HG03280 (cell line): ENCODE measurements around the gene CDT1.
"Not testable (repeated sequence)": the region's sequence is repeated elsewhere in the genome, so short reads cannot be mapped to it uniquely, and the experiment has no call there.

Experiments used
- ATAC-seq: cut with Tn5 transposase; IDR thresholded peaks from one replicate; pipeline ENCODE4 v1.9.1; 2021; ENCODE audit warnings: mild to moderate bottlenecking, moderate library complexity; ENCODE audit not compliant: unreplicated experiment

The CDT1 gene

GRCh38 chr16:88768071-88768783 lies 35.4 kb upstream of the CDT1 start:
- ATAC-seq = no peak

DNA sequence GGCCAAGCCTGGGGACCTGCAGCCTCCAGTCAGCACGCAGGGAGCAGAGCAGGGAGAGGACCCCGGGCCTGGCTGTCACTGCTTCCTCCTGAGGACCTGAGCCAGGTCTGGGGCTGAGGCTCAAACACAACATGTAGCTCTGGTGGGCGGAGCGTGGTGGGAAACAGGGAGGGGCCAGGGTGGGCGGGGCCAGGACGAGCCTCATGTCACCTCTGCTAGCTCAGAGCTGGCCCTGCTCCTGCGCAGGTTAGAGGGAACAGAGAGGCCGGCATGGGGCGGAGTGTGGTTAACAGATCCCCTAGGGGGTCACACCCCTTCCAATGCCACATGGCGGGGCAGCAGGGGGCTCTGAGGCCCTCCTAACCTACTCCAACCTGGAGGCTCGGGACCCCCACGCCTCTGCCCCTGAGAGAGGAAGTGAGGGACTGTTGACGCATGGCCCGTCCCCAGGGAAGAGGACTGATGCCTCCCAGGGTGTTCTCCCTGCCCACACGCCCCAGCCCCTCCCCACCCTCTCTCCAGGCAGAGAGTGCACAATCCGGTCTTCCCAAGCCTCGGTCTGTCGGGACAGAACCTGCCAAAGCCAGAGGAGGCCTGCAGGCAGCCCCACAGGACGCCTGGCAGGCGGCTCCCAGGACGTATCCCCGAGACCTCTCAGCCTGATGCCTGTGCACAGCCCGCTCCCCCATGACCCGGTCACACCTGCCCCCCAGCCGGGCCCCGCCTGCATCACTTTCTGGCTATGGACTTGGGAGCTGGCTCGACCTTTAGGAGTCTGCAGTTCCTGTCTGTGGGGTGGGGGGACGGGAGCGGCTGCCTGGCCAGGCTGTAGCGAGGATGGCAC lies 33.8 kb upstream of the CDT1 start:
- no peak for ATAC-seq

DNA sequence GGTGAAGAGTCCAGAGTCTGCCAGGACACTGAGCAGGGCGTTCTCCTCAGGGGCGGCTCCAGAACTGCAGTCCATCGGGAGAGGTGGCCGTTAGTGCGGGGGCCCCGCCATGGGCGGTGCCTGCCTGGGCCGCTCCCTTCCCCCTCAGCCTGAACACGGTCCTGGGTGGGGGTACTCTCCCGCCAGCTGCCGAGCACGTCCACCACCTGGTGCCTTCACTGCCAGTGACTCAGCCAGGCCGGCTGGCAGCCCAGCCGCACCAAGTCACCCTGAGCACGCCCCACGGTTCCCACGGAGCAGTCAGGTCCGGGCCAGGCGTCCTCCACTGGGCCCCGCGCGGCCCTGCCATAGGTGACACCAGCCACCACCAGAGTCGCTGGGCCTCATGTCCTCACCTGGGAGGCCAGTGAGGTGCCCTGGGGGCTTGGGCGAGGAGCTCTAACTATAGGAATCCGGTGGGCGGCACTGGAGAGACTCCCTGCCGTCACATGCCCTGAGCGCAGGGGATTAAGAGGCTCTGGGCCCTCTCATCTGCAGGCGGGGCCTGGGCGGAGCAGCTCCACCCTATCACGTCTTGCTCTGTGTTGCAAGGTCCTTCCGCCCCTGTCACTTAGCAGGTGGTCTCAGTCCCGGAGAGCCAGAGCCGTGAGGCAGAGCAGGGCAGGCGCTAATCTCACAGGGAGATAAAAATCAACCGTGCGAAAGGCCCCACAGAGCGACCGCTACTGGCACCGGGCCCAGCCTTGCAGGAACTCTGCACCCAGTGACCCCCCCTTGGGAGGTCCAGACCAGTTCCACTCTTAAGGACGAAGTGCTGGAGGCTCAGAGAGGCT lies 32.9 kb upstream of the CDT1 start:
- no peak for ATAC-seq

GRCh38 chr16:88771294-88771772 lies 32.3 kb upstream of the CDT1 start:
- no peak for ATAC-seq

GRCh38 chr16:88771781-88772180 lies 31.8 kb upstream of the CDT1 start:
- not testable (repeated sequence) for ATAC-seq

DNA sequence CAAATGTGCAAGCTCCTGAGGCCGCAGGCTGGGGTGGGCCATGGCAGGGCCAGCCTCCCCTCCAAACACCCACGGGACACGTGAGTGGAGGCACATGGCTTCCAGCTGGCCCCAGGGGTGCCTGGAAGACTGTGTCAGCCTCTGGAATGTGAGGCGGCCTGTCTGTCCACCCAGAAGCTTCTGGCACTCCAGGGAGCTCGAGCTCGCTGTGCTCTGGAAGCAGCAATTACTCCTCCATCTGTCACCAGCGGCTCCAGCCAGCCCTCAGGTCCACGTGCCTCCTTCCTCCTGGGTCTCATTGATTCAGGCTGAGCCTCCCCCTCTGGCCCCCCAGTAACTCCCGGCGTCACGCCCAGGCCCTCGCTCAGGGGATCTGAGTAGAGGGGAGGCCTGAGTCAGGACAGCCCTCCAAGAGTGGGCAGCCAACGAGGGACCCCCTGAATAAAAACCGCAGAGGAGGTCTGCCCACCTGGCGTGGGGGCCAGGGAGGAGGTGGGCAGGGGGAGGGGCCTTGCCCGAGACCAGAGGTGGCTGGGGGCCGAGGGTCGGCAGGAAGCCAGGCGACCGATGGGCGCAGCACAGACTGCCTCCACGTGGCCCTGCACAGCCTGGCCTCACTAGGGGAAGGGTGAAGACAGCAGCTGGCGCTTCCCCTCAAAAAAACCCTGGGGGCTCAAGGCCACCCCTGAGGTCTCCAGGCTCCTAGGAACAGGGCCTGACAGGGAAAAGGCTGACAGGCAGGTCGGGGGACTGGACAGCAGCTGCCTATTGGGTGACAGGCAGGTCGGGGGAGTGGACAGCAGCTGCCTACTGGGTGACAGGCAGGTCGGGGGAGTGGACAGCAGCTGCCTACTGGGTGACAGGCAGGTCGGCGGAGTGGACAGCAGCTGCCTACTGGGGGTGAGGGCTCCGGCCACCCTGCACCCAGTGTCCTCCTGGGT lies 30.4 kb upstream of the CDT1 start:
- ATAC-seq = no peak

DNA sequence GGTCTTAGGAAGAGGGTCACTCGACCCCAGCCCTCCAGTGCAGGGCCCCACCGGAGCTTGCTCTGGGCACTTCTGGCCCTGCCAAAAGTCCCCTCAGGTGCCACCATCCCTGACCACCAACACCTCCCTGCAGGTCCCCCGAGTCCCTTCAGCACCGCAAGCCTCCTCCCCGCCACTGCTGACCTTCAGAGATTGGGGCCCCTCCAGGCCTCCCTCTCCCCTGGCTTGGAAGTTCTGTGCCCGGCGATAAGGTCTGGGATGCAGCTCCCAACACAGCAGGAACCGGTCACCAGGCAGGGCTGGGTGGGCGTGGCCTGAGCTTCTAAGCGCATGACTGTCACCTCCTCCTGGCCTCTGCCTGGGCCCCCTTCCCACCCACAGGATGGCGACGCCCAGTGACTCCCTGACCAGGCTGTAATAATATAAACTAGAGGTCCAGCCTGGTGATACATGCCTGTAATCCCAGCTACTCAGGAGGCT lies 29.7 kb upstream of the CDT1 start:
- no peak for ATAC-seq

- ATAC-seq = no peak
Measured at GRCh38 chr16:88774544-88775393, 28.8 kb upstream of the CDT1 start.

- ATAC-seq = no peak
Measured at GRCh38 chr16:88775825-88776224, 27.8 kb upstream of the CDT1 start.

- ATAC-seq = no peak
Measured at GRCh38 chr16:88777471-88778270, 25.9 kb upstream of the CDT1 start.

- ATAC-seq = no peak
Measured at GRCh38 chr16:88778271-88778525, 25.4 kb upstream of the CDT1 start.

- ATAC-seq = no peak
Measured at GRCh38 chr16:88778541-88779065, 25.0 kb upstream of the CDT1 start.

GRCh38 chr16:88779406-88780141 lies 24.0 kb upstream of the CDT1 start:
- ATAC-seq = no peak

DNA sequence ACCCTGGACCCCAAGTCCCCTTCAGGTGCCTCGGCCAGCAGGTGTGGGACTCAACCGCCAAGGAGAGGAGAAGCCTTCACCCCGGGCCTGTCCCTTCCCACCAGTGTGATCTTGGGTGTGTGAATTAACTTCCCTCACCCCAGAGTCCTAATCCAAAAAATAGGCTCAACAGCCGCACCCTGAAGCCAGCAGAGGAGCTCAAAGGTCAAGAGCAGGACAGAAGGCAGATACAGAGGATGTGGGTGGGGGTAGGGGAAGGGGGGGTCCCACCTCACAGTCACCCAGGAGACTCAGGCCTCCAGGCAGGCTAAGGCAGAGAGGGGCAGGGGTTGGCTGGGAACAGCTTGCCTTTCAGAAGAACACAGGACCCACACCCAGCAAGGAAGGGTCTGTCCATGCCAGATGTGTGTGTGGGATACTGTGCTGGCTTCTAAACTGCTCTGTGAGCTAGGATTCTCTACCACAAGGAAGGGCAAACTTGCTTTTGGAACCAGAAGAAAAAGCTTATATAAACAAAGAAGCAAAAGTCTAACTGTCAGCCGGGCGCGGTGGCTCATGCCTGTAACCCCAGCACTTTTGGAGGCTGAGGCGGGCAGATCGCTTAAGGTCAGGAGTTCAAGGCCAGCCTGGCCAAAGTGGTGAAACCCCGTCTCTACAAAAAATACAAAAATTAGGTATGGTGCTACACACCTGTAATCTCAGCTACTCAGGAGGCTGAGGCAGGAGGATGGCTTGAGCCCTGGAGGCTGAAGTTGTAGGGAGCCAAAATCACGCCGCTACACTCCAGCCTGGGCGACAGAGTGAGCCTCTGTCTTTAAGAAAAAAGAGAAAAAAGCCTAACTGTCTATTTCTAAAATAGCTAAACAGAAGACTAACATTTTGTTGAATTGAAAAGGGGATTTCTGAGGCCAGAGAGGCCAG lies 23.2 kb upstream of the CDT1 start:
- ATAC-seq = no peak

- peak; percentile 39 for ATAC-seq
Measured at GRCh38 chr16:88781140-88782077, 22.2 kb upstream of the CDT1 start.
